Measurements from ENCODE around the gene RBSN. TPM values are rescaled to one million over a fixed set of nuclear protein-coding genes. Genes with fewer than 3 reads are reported as not detected.

Gene RBSN
- total and polyA plus RNA-seq, 2 of the 4 experiments (the other 2 are of a cell fraction) = 8.7 to 33.7 TPM

- no peak overlapping the region for H2BK15ac ChIP-seq (ENCODE audit: low read depth, low read length)
- H3K4me2 ChIP-seq (ENCODE audit: low read depth, low read length) = no peak overlapping the region
- H4K91ac ChIP-seq (ENCODE audit: insufficient read depth, low read depth, low read length) = no peak overlapping the region
- ChIA-PET POLR2A (ENCODE audit: unreplicated experiment) (no interaction called here), CTCF (no interaction called here)
- H3K27ac ChIP-seq (ENCODE audit: insufficient read depth, low read length) = no peak overlapping the region
- intact Hi-C loops (cut with micrococcal nuclease) (no loop called here), dilution Hi-C loops (cut with HindIII; ENCODE audit: low sequenced_read_pairs, unreplicated experiment) (no loop called here), in situ Hi-C loops (cut with MboI; ENCODE audit: low sequenced_read_pairs) (loop anchor here (25.0 kb wide), 1 partner anchor 367 kb away; the partner anchor contains the start of gene CCDC174)
- H2BK20ac ChIP-seq (ENCODE audit: low read depth, low read length) = no peak overlapping the region
- H2AFZ ChIP-seq (replicated peaks; ENCODE audit: low read length, poor library complexity) = no peak overlapping the region
- no peak for ATAC-seq (ENCODE audit: low read depth)
- BruUV-seq (replicated peaks) = no TSS peak
- no peaks in the 10 kb centered on the region for H3K9me3 ChIP-seq (ENCODE audit: control insufficient read depth, insufficient read depth, low read length)
- no peak overlapping the region for H2BK120ac ChIP-seq (ENCODE audit: low read depth, low read length)
- no peak overlapping the region for H3K4ac ChIP-seq (ENCODE audit: low read depth, low read length)
- no peak overlapping the region for H4K8ac ChIP-seq (ENCODE audit: low read depth in 2 of 2, low read length in 2 of 2)
- H2AK5ac ChIP-seq (ENCODE audit: low read depth, low read length) = no peak overlapping the region
- H3K4me1 ChIP-seq (ENCODE audit: control insufficient read depth, insufficient read depth, low read length) = no peaks in the 10 kb centered on the region
- no peak overlapping the region for H3K9ac ChIP-seq (ENCODE audit: low read depth, low read length)
- H4K20me1 ChIP-seq (ENCODE audit: insufficient read depth, low read length) = peaks cover 3% of the 10 kb centered on the region
- H3K4me3 ChIP-seq (ENCODE audit: insufficient read depth, low read depth, low read length) = no peak overlapping the region
- H3K56ac ChIP-seq (ENCODE audit: extremely low read depth, insufficient read depth, low read length) = no peak overlapping the region
- no peak overlapping the region for H2AK9ac ChIP-seq (replicated peaks; ENCODE audit: low read depth, low read length, poor library complexity)
- H3K79me1 ChIP-seq (ENCODE audit: low read depth in 1 of 2, low read length in 2 of 2) = peaks cover 0 to 8% of the 10 kb centered on the region in 2 experiments; a peak in 3 of 4 replicates
- H3K27me3 ChIP-seq (ENCODE audit: control insufficient read depth, insufficient read depth, low read length) = no peaks in the 10 kb centered on the region
- DNase-seq = no peak
- H3K23ac ChIP-seq (ENCODE audit: low read depth, low read length) = no peak overlapping the region
- peaks cover 3% of the 10 kb centered on the region; the same call in 1 of the 2 replicates for H3K9me1 ChIP-seq (ENCODE audit: insufficient read depth, low read length)
- H2BK5ac ChIP-seq (ENCODE audit: low read depth, low read length, poor library complexity, severe bottlenecking) = no peak overlapping the region
- no peak overlapping the region for H4K5ac ChIP-seq (ENCODE audit: low read depth, low read length)
- peaks cover 56% of the 10 kb centered on the region for H3K36me3 ChIP-seq (ENCODE audit: control insufficient read depth, insufficient read depth, low read length)
- no peak overlapping the region for H3K14ac ChIP-seq (replicated peaks; ENCODE audit: low read depth, low read length)
- TF ChIP-seq CTCF (conservative IDR thresholded peaks at IDR 0.05; ENCODE audit: low read depth, low read length) (no peak), RCOR1 (IDR thresholded peaks at IDR 0.05; ENCODE audit: insufficient replicate concordance, low read length) (no peak)
- H3K18ac ChIP-seq (ENCODE audit: low read depth, low read length) = no peak overlapping the region
Measured at GRCh38 chr3:15029625-15030024, 69.3 kb downstream of the RBSN start.

Measured in IMR-90 (cell line).